Thyroid gland (tissue), 4 donors: ENCODE results near the gene MMP24. TPM values are rescaled to one million over a fixed set of nuclear protein-coding genes. Genes with fewer than 3 reads are reported as not detected.
"Not testable (repeated sequence)": the region's sequence is repeated elsewhere in the genome, so short reads cannot be mapped to it uniquely, and the experiment has no call there.

Source experiments
- DNase-seq, 2 donors: peaks; one replicate each; pipeline ENCODE4 v3.0.0-alpha.2; 2019
- H3K27ac ChIP-seq, 3 donors: fragments of 200-600 bp; sonication (generic); 1 replicate in 2 of 3; 2 replicates in 1 of 3; pipeline ENCODE4 v1.5.1; 2016 to 2019; ENCODE audit warnings: mild to moderate bottlenecking in 1 of 3, moderate library complexity in 1 of 3
- H3K27me3 ChIP-seq: fragments of 200-600 bp; sonication (generic); one replicate; pipeline ENCODE4 v1.5.1; 2019
- H3K36me3 ChIP-seq, 2 donors: fragments of 200-600 bp; sonication (generic); one replicate each; pipeline ENCODE4 v1.5.1; 2016 to 2019
- H3K4me1 ChIP-seq, 2 donors: fragments of 200-600 bp; sonication (generic); one replicate each; pipeline ENCODE4 v1.5.1; 2017 to 2019
- H3K4me3 ChIP-seq, 3 donors: fragments of 200-600 bp; sonication (generic); replicated peaks in 1 of 3; 1 replicate in 2 of 3; 2 replicates in 1 of 3; pipeline ENCODE4 v1.5.1; 2016; ENCODE audit warnings: mild to moderate bottlenecking in 1 of 3
- H3K9me3 ChIP-seq: fragments of 200-600 bp; sonication (generic); one replicate; pipeline ENCODE4 v1.5.1; 2017
- CTCF ChIP-seq, 6 experiments: fragments of 200-600 bp in 3 of 6; fragments of 450-650 bp in 3 of 6; sonication (generic) in 3 of 6; IDR thresholded peaks; one replicate each; pipeline ENCODE4 v1.5.1; 2016 to 2019; ENCODE audit warnings: antibody characterized with exemption in 6 of 6, mild to moderate bottlenecking in 2 of 6, inconsistent platforms in 1 of 6, moderate library complexity in 1 of 6
- POLR2A ChIP-seq, 2 donors: fragments of 450-650 bp; IDR thresholded peaks; one replicate each; pipeline ENCODE4 v1.6.1; 2017; ENCODE audit warnings: antibody characterized with exemption in 2 of 2, mild to moderate bottlenecking in 2 of 2, moderate library complexity in 1 of 2
- WGBS, 2 donors: methylation state at CpG; one replicate each; pipeline ENCODE4 v1.1.5; 2017; 5-methylcytosine and 5-hydroxymethylcytosine counted together
- intact Hi-C: fragments of 100-400 bp; cut with DNase I; formaldehyde crosslinking; loops from one replicate; pipeline ENCODE4 v1.15.1; 2023
- total RNA-seq, 4 donors: library from RNA; depleted of rRNA; stranded (reverse); fragments of >200 nt; gene quantifications; one replicate each; pipeline ENCODE4 v1.2.3, GENCODE V29; 2016

The MMP24 gene
- total RNA-seq, 4 donors from 2014 or later, result 0.67 to 1.6 (median 0.92) TPM

- Histone ChIP-seq H3K4me1 (peaks cover 16 to 17% of the 10 kb centered on the region in 2 donors), H3K27ac (peak overlapping the region; percentile 87 to 97 (median 93))
- intact Hi-C loops, H3K4me3 ChIP-seq, H3K27me3 ChIP-seq, H3K36me3 ChIP-seq, H3K9me3 ChIP-seq: not testable (repeated sequence)
- TF ChIP-seq POLR2A (IDR thresholded peaks at IDR 0.05) (peak in 1 of 2 donors; percentile 26), CTCF (IDR thresholded peaks at IDR 0.05) (peak in 2 of 6 experiments; percentile 14 to 33)
- WGBS, 2 donors, result 40 to 41% methylated on average over 5 of the region's 8 CpGs
- DNase-seq, result peak; percentile 77 to 89
Measured at GRCh38 chr20:35262731-35263531, 36.4 kb downstream of the MMP24 start.

- peaks cover 0 to 8% of the 10 kb centered on the region in 2 donors for H3K36me3 ChIP-seq
- no peak for TF ChIP-seq CTCF (IDR thresholded peaks at IDR 0.05)
- peak in 1 of 2 donors; percentile 13 for TF ChIP-seq POLR2A (IDR thresholded peaks at IDR 0.05)
- intact Hi-C loops, result no loop called here
- no peaks in the 10 kb centered on the region for H3K27me3 ChIP-seq
- peak overlapping the region; percentile 87 to 97 (median 93) for H3K27ac ChIP-seq
- no peaks in the 10 kb centered on the region for H3K9me3 ChIP-seq
- 55 to 57% methylated on average over 13 of the region's 17 CpGs for WGBS, 2 donors
- peaks cover 16 to 17% of the 10 kb centered on the region in 2 donors for H3K4me1 ChIP-seq
- peak; percentile 68 to 85 for DNase-seq
- H3K4me3 ChIP-seq, result no peak overlapping the region
Measured at GRCh38 chr20:35263532-35264341, 37.2 kb downstream of the MMP24 start.

- no peaks in the 10 kb centered on the region for H3K9me3 ChIP-seq
- 56 to 88% methylated on average over 1 of the region's 1 CpG for WGBS, 2 donors
- DNase-seq, result no peak
- H3K4me3 ChIP-seq, result no peak overlapping the region
- peaks cover 0 to 8% of the 10 kb centered on the region in 2 donors for H3K36me3 ChIP-seq
- no peak for TF ChIP-seq CTCF (IDR thresholded peaks at IDR 0.05)
- no peak for TF ChIP-seq POLR2A (IDR thresholded peaks at IDR 0.05)
- H3K27ac ChIP-seq, result peak overlapping the region in 2 of 3 donors; percentile 24 to 64
- H3K4me1 ChIP-seq, result peaks cover 19 to 24% of the 10 kb centered on the region in 2 donors
- intact Hi-C loops, result loop anchor here (5.0 kb wide), 1 partner anchor 117 kb away; the partner anchor contains the start of gene EDEM2
- no peaks in the 10 kb centered on the region for H3K27me3 ChIP-seq
Measured at GRCh38 chr20:35264755-35265154, 38.3 kb downstream of the MMP24 start.

GRCh38 chr20:35267092-35267491 lies 40.6 kb downstream of the MMP24 start:
- no peaks in the 10 kb centered on the region for H3K9me3 ChIP-seq
- DNase-seq, result no peak
- no peaks in the 10 kb centered on the region for H3K27me3 ChIP-seq
- H3K4me1 ChIP-seq, result peaks cover 19 to 24% of the 10 kb centered on the region in 2 donors
- H3K4me3 ChIP-seq, result no peak overlapping the region
- no peak for TF ChIP-seq POLR2A (IDR thresholded peaks at IDR 0.05)
- no peak for TF ChIP-seq CTCF (IDR thresholded peaks at IDR 0.05)
- intact Hi-C loops, result loop anchor here (5.0 kb wide), 1 partner anchor 120 kb away; the partner anchor contains the start of gene EDEM2
- H3K27ac ChIP-seq, result no peak overlapping the region
- H3K36me3 ChIP-seq, result peaks cover 7 to 14% of the 10 kb centered on the region in 2 donors
- WGBS, 2 donors, result 90 to 95% methylated on average over 16 of the region's 16 CpGs
